Mesothelial cell of epicardium (in vitro differentiated cells): ENCODE measurements around the gene RSPO4. TPM values are rescaled to one million over a fixed set of nuclear protein-coding genes. Genes with fewer than 3 reads are reported as not detected.

Source experiments
- DNase-seq, 2 experiments: peaks; one replicate each; pipeline ENCODE4 v3.0.0; 2021; ENCODE audit warnings: low spot score in 2 of 2; ENCODE audit not compliant: unreplicated experiment in 2 of 2
- H3K27ac Mint-ChIP-seq: 2 replicates; pipeline ENCODE4 v1.8.0; 2021; ENCODE audit warnings: mixed read lengths
- H3K27me3 Mint-ChIP-seq: 2 replicates; pipeline ENCODE4 v1.8.0; 2021; ENCODE audit warnings: low read depth, mixed read lengths
- H3K36me3 Mint-ChIP-seq: 2 replicates; pipeline ENCODE4 v1.8.0; 2021; ENCODE audit warnings: mixed read lengths
- H3K4me1 Mint-ChIP-seq: 2 replicates; pipeline ENCODE4 v1.8.0; 2021; ENCODE audit warnings: mixed read lengths
- H3K4me3 Mint-ChIP-seq: 2 replicates; pipeline ENCODE4 v1.8.0; 2021; ENCODE audit warnings: mild to moderate bottlenecking, moderate library complexity, mixed read lengths
- H3K9me3 Mint-ChIP-seq: 2 replicates; pipeline ENCODE4 v1.8.0; 2021; ENCODE audit warnings: mixed read lengths
- CTCF ChIP-seq: fragments of 200-600 bp; sonication (generic); IDR thresholded peaks from one replicate; pipeline ENCODE4 v1.5.0; 2021; ENCODE audit warnings: antibody characterized with exemption; ENCODE audit not compliant: unreplicated experiment
- total RNA-seq: library from RNA; stranded (reverse); gene quantifications from 3 replicates; pipeline ENCODE4 v1.2.1, GENCODE V29; 2021

The RSPO4 gene
- total RNA-seq: 7.5 to 9.5 TPM (median 8.9 TPM) in 3 replicates

DNA sequence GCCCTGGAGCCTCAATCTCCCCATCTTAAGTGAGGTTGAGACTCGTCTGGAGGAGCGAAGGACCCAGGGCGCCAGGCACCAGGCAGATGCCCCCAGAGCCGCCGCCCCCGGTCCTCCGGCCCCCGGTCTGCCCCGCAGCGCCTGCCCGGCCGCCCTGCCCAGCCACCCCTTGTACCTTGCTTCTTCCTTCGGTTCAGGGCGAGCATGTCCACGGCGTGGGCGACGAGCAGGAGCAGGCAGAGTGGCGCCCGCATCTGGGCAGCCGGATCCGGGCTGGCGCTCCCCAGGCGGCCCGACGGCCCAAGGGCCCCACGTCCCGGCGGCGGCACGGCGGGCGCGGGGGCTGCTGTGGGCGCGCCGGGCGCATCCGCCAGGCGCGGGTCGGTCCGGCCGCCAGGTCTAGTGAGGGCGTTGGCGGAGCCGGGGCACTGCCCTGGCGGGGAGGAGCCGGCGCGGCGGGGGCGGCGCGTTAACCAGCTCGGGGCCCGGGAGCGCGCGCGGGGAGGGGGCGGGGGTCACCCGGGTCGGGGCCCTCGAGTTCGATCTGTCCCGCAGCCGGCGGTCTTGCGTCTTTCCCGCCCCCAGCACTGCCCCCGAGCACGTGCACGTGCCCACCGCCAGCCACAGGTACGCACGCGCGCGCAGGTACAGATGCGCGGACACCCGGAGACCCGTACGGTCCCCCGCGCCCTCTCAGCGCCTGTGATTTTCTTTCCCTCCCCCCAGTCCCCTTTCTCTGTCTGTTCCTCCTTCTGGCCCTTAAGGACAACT is at the start of gene RSPO4:
Gene RSPO4 (minus strand): TSS at position 401 of the 771 bp plus-strand sequence. CDS start 147 bp downstream, at position 254.
- DNase-seq: no peak
- H3K27ac Mint-ChIP-seq: peak within 1 kb of the TSS; percentile 81
- peak within 1 kb of the TSS; percentile 79 for H3K4me3 Mint-ChIP-seq
- H3K27me3 Mint-ChIP-seq: peaks cover 73% of the 10 kb centered on the region
- H3K36me3 Mint-ChIP-seq: no peaks in the 10 kb centered on the region
- H3K9me3 Mint-ChIP-seq: no peaks in the 10 kb centered on the region
- TF ChIP-seq CTCF: no peak
- H3K4me1 Mint-ChIP-seq: peaks cover 12% of the 10 kb centered on the region

- no peak overlapping the region for H3K4me3 Mint-ChIP-seq
- H3K9me3 Mint-ChIP-seq: no peaks in the 10 kb centered on the region
- no peak overlapping the region for H3K27ac Mint-ChIP-seq
- peaks cover 12% of the 10 kb centered on the region for H3K27me3 Mint-ChIP-seq
- DNase-seq: no peak
- no peak for TF ChIP-seq CTCF
- H3K4me1 Mint-ChIP-seq: no peaks in the 10 kb centered on the region
- H3K36me3 Mint-ChIP-seq: no peaks in the 10 kb centered on the region
Measured at GRCh38 chr20:1050440-1050839, 48.3 kb upstream of the RSPO4 start.

- Mint-ChIP-seq H3K27ac (no peak overlapping the region), H3K36me3 (no peaks in the 10 kb centered on the region), H3K9me3 (no peaks in the 10 kb centered on the region), H3K27me3 (peaks cover 32% of the 10 kb centered on the region), H3K4me3 (no peak overlapping the region), H3K4me1 (no peaks in the 10 kb centered on the region)
- TF ChIP-seq CTCF: no peak
- DNase-seq: no peak
Measured at GRCh38 chr20:1045860-1046418, 43.8 kb upstream of the RSPO4 start.

DNA sequence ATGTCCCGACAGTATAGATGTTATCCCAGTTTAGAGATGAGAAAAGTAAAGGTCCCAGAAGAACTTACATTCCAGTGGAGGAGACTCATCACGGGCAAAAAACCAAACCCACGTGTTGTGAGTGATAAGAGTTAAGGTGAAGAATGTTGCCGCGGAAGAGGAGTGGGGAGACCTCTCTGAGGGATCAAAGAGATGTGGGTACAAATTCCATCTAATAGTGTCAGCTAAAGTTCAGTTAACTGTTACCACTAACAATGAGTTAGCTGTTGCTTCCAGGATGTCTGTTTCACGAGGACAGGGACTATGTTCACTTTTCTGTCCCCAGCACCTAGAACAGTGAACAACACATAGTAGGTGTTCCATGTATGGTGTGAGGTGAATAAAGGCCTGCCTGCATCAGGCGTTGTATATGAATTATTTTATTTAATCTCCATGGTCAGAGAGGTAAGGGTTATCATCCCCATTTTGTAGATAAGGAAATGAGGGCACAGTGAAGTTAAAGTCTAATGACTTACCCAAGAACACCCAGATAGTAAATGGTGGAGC is 39.8 kb upstream of the RSPO4 start:
- H3K27me3 Mint-ChIP-seq: peaks cover 37% of the 10 kb centered on the region
- H3K4me1 Mint-ChIP-seq: no peaks in the 10 kb centered on the region
- DNase-seq: no peak
- H3K9me3 Mint-ChIP-seq: no peaks in the 10 kb centered on the region
- no peak overlapping the region for H3K27ac Mint-ChIP-seq
- H3K4me3 Mint-ChIP-seq: no peak overlapping the region
- no peak for TF ChIP-seq CTCF
- no peaks in the 10 kb centered on the region for H3K36me3 Mint-ChIP-seq

- no peak for TF ChIP-seq CTCF
- H3K27ac Mint-ChIP-seq: no peak overlapping the region
- H3K36me3 Mint-ChIP-seq: no peaks in the 10 kb centered on the region
- peaks cover 26% of the 10 kb centered on the region for H3K27me3 Mint-ChIP-seq
- no peaks in the 10 kb centered on the region for H3K9me3 Mint-ChIP-seq
- H3K4me3 Mint-ChIP-seq: no peak overlapping the region
- DNase-seq: no peak
- no peaks in the 10 kb centered on the region for H3K4me1 Mint-ChIP-seq
Measured at GRCh38 chr20:1038205-1038604, 36.1 kb upstream of the RSPO4 start.
